ENCODE measurements around the gene MARCHF6. TPM values are rescaled to one million over a fixed set of nuclear protein-coding genes. Genes with fewer than 3 reads are reported as not detected.
"Not testable (repeated sequence)": the region's sequence is repeated elsewhere in the genome, so short reads cannot be mapped to it uniquely, and the experiment has no call there.

The MARCHF6 gene
- polyA plus RNA-seq (2013, experiment 1 of 2; ENCODE audit: insufficient read length), result 81.5 TPM
- polyA plus RNA-seq (2013, experiment 2 of 2; ENCODE audit: insufficient read length), result 89.2 TPM

GRCh38 chr5:10353241-10354047, at the start of gene MARCHF6:
Gene MARCHF6 (plus strand): TSS chr5:10353695. CDS start chr5:10353899, 204 bp downstream.
- DNase-seq, result peak; percentile 92

- DNase-seq, result no peak
These were observed 49.8 kb upstream of the MARCHF6 start for GRCh38 chr5:10303699-10304170.

GRCh38 chr5:10304932-10305331, 48.6 kb upstream of the MARCHF6 start:
- DNase-seq, result no peak

GRCh38 chr5:10306114-10306513, 47.4 kb upstream of the MARCHF6 start:
- no peak for DNase-seq

- DNase-seq, result no peak
These were observed 46.7 kb upstream of the MARCHF6 start for GRCh38 chr5:10306806-10307205.

GRCh38 chr5:10307206-10308148, 46.0 kb upstream of the MARCHF6 start, which contains the start of gene CMBL:
Gene CMBL (minus strand): TSS chr5:10307902. CDS start chr5:10290762, 17,140 bp downstream.
- peak; percentile 52 for DNase-seq

GRCh38 chr5:10308844-10309243, 44.7 kb upstream of the MARCHF6 start:
- no peak for DNase-seq

GRCh38 chr5:10310066-10310779, 43.3 kb upstream of the MARCHF6 start:
- DNase-seq, result no peak

- not testable (repeated sequence) for DNase-seq
These were observed 42.5 kb upstream of the MARCHF6 start for GRCh38 chr5:10310835-10311570.

- no peak for DNase-seq
These were observed 41.7 kb upstream of the MARCHF6 start for GRCh38 chr5:10311595-10312425.

GRCh38 chr5:10315201-10315600, 38.3 kb upstream of the MARCHF6 start:
- DNase-seq, result no peak

GRCh38 chr5:10315824-10316509, 37.5 kb upstream of the MARCHF6 start:
- DNase-seq, result no peak

GRCh38 chr5:10317825-10318682, 35.4 kb upstream of the MARCHF6 start:
- DNase-seq, result no peak

- DNase-seq, result no peak
These were observed 34.2 kb upstream of the MARCHF6 start for GRCh38 chr5:10319202-10319851.

GRCh38 chr5:10320793-10321192, 32.7 kb upstream of the MARCHF6 start:
- no peak for DNase-seq

- no peak for DNase-seq
These were observed 31.6 kb upstream of the MARCHF6 start for GRCh38 chr5:10321882-10322281.

- DNase-seq, result peak; percentile 43
These were observed 29.7 kb upstream of the MARCHF6 start for GRCh38 chr5:10323588-10324488.
